ENCODE data around the gene TRHDE. TPM values are rescaled to one million over a fixed set of nuclear protein-coding genes. Genes with fewer than 3 reads are reported as not detected.

Gene TRHDE
- total and polyA plus RNA-seq, 2 of the 13 experiments (the other 11 are each of a cell fraction or from before 2014, with no cell fraction given): not detected

DNA sequence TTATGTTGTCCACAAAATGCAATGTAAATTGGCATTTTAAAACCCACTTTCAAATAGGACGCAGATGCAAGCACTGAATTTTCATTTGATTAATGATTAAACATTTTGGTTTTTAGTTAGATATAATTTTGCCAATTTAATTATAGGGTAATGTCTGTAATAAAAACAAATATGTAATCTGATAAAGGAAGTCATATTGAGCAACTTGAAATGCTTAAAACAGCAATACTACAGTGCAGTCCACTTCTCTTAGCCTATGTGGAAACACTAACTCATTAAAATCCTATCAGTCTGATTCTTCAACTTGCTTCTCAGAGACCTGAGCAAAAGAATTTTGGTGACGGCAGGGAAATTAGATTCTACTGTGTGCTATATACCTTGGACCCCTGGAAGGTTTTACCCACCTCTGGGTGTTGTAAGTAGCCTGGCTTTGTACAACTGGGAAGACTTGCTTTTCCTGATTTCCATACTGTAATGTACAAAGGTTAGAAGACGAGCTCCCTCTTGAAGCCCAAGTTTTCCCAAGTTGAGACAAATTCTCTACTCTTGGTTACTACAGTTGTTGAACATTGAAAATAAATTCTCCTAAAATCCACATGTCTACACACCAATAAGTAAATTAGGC lies 4.1 kb downstream of the TRHDE start (continued):
- TF ChIP-seq ZNF850 (CRISPR knock-in tag; conservative IDR thresholded peaks at IDR 0.05): no peak
- no peak for TF ChIP-seq ZNF232 (CRISPR knock-in tag; IDR thresholded peaks at IDR 0.05; ENCODE audit: borderline replicate concordance)
- TF ChIP-seq CEBPB (IDR thresholded peaks at IDR 0.05; ENCODE audit: borderline replicate concordance, low read depth, low read length): no peak
- TF ChIP-seq ZNF747 (CRISPR knock-in tag; IDR thresholded peaks at IDR 0.05; ENCODE audit: borderline replicate concordance): no peak

DNA sequence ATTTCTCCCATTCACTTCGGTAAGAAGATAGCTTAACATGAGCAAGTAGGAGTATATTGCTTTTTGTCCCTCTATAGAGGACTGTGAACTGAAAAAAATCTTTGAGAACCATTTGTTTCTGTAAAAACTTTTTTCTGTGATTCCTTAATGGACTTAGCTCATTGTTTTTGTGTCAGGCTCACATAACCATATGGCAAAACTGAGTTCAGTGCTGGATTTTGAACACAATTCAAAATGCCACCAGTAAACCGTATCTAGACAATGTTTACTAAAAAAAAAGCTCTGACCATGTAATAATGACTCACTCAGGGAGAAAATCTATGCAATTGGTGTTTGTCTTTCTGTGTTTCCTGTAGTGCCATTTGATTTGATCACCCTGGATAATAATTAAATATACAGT lies 5.2 kb downstream of the TRHDE start:
- H3K27ac ChIP-seq (ENCODE audit: extremely low read length, insufficient read depth, low read length): no peak overlapping the region
- H3K79me2 ChIP-seq (ENCODE audit: insufficient read depth, low read length): no peaks in the 10 kb centered on the region
- intact Hi-C loops (cut with micrococcal nuclease; ENCODE audit: unreplicated experiment) (no loop called here), in situ Hi-C loops (cut with HindIII; ENCODE audit: extremely low pct_ligation_motif_present, low pct_unique_long_range_greater_than_20kb) (no loop called here)
- TF ChIP-seq ATM (IDR thresholded peaks at IDR 0.05; ENCODE audit: borderline replicate concordance) (no peak), ZNF546 (CRISPR knock-in tag; conservative IDR thresholded peaks at IDR 0.05) (no peak), ZFYVE20 (CRISPR knock-in tag; IDR thresholded peaks at IDR 0.05; ENCODE audit: borderline replicate concordance, low read depth) (no peak), KLF15 (CRISPR knock-in tag; IDR thresholded peaks at IDR 0.05; ENCODE audit: borderline replicate concordance) (no peak), TBL1XR1 (IDR thresholded peaks at IDR 0.05; ENCODE audit: borderline replicate concordance, low read length, partially characterized antibody) (no peak), PHF8 (CRISPR knock-in tag; IDR thresholded peaks at IDR 0.05) (no peak), ZNF781 (CRISPR knock-in tag; IDR thresholded peaks at IDR 0.05; ENCODE audit: borderline replicate concordance, not compliant biosample characterization) (no peak), ELF3 (CRISPR knock-in tag; IDR thresholded peaks at IDR 0.05) (no peak)
- TF ChIP-seq, protein P1, sequence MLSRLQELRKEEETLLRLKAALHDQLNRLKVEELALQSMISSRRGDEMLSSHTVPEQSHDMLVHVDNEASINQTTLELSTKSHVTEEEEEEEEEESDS (CRISPR knock-in tag; IDR thresholded peaks at IDR 0.05; ENCODE audit: borderline replicate concordance): no peak
- H2AFZ ChIP-seq (ENCODE audit: low read length): no peak overlapping the region
- WGBS (ENCODE audit: low lambda C conversion rate): 0% methylated on average over 2 of the region's 2 CpGs
- H3K9me3 ChIP-seq (ENCODE audit: low read length): no peaks in the 10 kb centered on the region
- POLR2A ChIA-PET: no interaction called here
- no peaks in the 10 kb centered on the region for H3K36me3 ChIP-seq (replicated peaks in 1 of 2; ENCODE audit: control insufficient read depth in 1 of 2, insufficient read depth in 2 of 2, low read length in 2 of 2)
- CTCF ChIA-PET (ENCODE audit: low intra/inter-chr PET ratio, low total read pairs): no interaction called here
- no peak overlapping the region for H3K9ac ChIP-seq (ENCODE audit: insufficient read depth, low read depth, low read length)
- no peak overlapping the region for H3K4me2 ChIP-seq (ENCODE audit: low read depth, low read length)
- no TSS peak for BruUV-seq (replicated peaks)
- H3K4me3 ChIP-seq (replicated peaks in 1 of 3; ENCODE audit: insufficient read depth in 1 of 3, low read depth in 2 of 3, low read length in 3 of 3): no peak overlapping the region
- peaks cover 0 to 11% of the 10 kb centered on the region in 2 experiments; a peak in 4 of 5 replicates for H3K27me3 ChIP-seq (ENCODE audit: control insufficient read depth in 1 of 2, insufficient read depth in 2 of 2, low read length in 2 of 2)
- H4K20me1 ChIP-seq (ENCODE audit: insufficient read depth, low read length): no peaks in the 10 kb centered on the region
- ATAC-seq (no peak), DNase-seq (ENCODE audit: low spot score) (no peak), FAIRE-seq (no peak)
- H3K4me1 ChIP-seq (ENCODE audit: insufficient read depth, low read length): no peaks in the 10 kb centered on the region
